CD14-positive monocyte (primary cell): ENCODE measurements around the gene ENTPD2. TPM values are rescaled to one million over a fixed set of nuclear protein-coding genes. Genes with fewer than 3 reads are reported as not detected.

Source experiments
- DNase-seq, 3 donors: peaks; one replicate each; pipeline ENCODE4 v3.0.0-alpha.2; 2011 to 2022
- H2AFZ ChIP-seq: 2 replicates; pipeline ENCODE4 v1.6.0; 2012; ENCODE audit warnings: mild to moderate bottlenecking, low read depth, low read length, inconsistent platforms; ENCODE audit not compliant: insufficient read depth, poor library complexity, severe bottlenecking
- H3K27ac ChIP-seq, 2 donors: 1 replicate in 1 of 2; 2 replicates in 1 of 2; pipeline ENCODE4 v1.5.1; 2012 to 2013; ENCODE audit warnings: low read length in 2 of 2, control low read depth in 1 of 2, inconsistent platforms in 1 of 2, low read depth in 1 of 2, mild to moderate bottlenecking in 1 of 2
- H3K27me3 ChIP-seq, 2 donors: one replicate each; pipeline versions ENCODE4 v1.6.0 to v1.6.1; 2011 to 2013; ENCODE audit warnings: low read length in 2 of 2; ENCODE audit not compliant: control insufficient read depth in 2 of 2, insufficient read depth in 2 of 2
- H3K36me3 ChIP-seq, 2 donors: replicated peaks in 1 of 2; 1 replicate in 1 of 2; 2 replicates in 1 of 2; pipeline versions ENCODE4 v1.5.1 to v1.6.1; 2012 to 2013; ENCODE audit warnings: low read length in 2 of 2, control low read depth in 1 of 2, inconsistent platforms in 1 of 2, mild to moderate bottlenecking in 1 of 2; ENCODE audit not compliant: insufficient read depth in 2 of 2, control insufficient read depth in 1 of 2
- H3K4me1 ChIP-seq, 2 donors: 1 replicate in 1 of 2; 2 replicates in 1 of 2; pipeline versions ENCODE4 v1.5.1 to v1.6.1; 2012 to 2013; ENCODE audit warnings: low read length in 2 of 2, control low read depth in 1 of 2, inconsistent platforms in 1 of 2, mild to moderate bottlenecking in 1 of 2, moderate library complexity in 1 of 2; ENCODE audit not compliant: insufficient read depth in 2 of 2, control insufficient read depth in 1 of 2
- H3K4me2 ChIP-seq: replicated peaks from 2 replicates; pipeline ENCODE3; 2012; ENCODE audit warnings: low read length, moderate library complexity, mild to moderate bottlenecking; ENCODE audit not compliant: poor library complexity, severe bottlenecking; ENCODE audit errors: extremely low read depth
- H3K4me3 ChIP-seq, 3 experiments: fragments of 200-600 bp in 1 of 3; sonication (generic) in 1 of 3; replicated peaks in 1 of 3; 1 replicate in 2 of 3; 2 replicates in 1 of 3; pipeline ENCODE4 v1.5.1; 2011 to 2013; ENCODE audit warnings: low read length in 3 of 3, mild to moderate bottlenecking in 3 of 3, control low read depth in 2 of 3, low read depth in 2 of 3, inconsistent platforms in 1 of 3, moderate library complexity in 1 of 3
- H3K79me2 ChIP-seq: 2 replicates; pipeline ENCODE4 v1.6.0; 2012; ENCODE audit warnings: mild to moderate bottlenecking, control low read depth, inconsistent platforms, low read length, moderate library complexity; ENCODE audit not compliant: insufficient read depth
- H3K9ac ChIP-seq: 2 replicates; pipeline ENCODE4 v1.6.0; 2017; ENCODE audit warnings: low read length, mild to moderate bottlenecking; ENCODE audit not compliant: insufficient read depth, poor library complexity, severe bottlenecking
- H3K9me3 ChIP-seq, 2 donors: replicated peaks in 1 of 2; 1 replicate in 1 of 2; 2 replicates in 1 of 2; pipeline versions ENCODE4 v1.5.1 to v1.6.1; 2012 to 2013; ENCODE audit warnings: low read length in 2 of 2, control low read depth in 1 of 2; ENCODE audit not compliant: control insufficient read depth in 1 of 2, insufficient read depth in 1 of 2
- H4K20me1 ChIP-seq: 2 replicates; pipeline ENCODE4 v1.6.0; 2012; ENCODE audit warnings: mild to moderate bottlenecking, low read length, control low read depth, moderate library complexity; ENCODE audit not compliant: insufficient read depth
- H3K27ac Mint-ChIP-seq, 7 donors: one replicate each; pipeline ENCODE4 v1.8.0; 2020; ENCODE audit warnings: mild to moderate bottlenecking in 7 of 7, mixed read lengths in 7 of 7, moderate library complexity in 6 of 7, inconsistent platforms in 2 of 7
- H3K27me3 Mint-ChIP-seq, 3 donors: one replicate each; pipeline ENCODE4 v1.8.0; 2021 to 2022; ENCODE audit warnings: low read depth in 3 of 3, mild to moderate bottlenecking in 3 of 3, mixed read lengths in 3 of 3, moderate library complexity in 3 of 3, inconsistent platforms in 1 of 3
- H3K36me3 Mint-ChIP-seq, 2 donors: one replicate each; pipeline ENCODE4 v1.8.0; 2020; ENCODE audit warnings: mixed read lengths in 2 of 2, inconsistent platforms in 1 of 2, mild to moderate bottlenecking in 1 of 2
- H3K4me1 Mint-ChIP-seq: one replicate; pipeline ENCODE4 v1.8.0; 2020; ENCODE audit warnings: mild to moderate bottlenecking, mixed read lengths
- H3K4me3 Mint-ChIP-seq, 2 donors: one replicate each; pipeline ENCODE4 v1.8.0; 2020; ENCODE audit warnings: mild to moderate bottlenecking in 2 of 2, mixed read lengths in 2 of 2, moderate library complexity in 1 of 2
- H3K9me3 Mint-ChIP-seq, 7 donors: one replicate each; pipeline ENCODE4 v1.8.0; 2020 to 2022; ENCODE audit warnings: mixed read lengths in 7 of 7, mild to moderate bottlenecking in 6 of 7, moderate library complexity in 6 of 7, inconsistent platforms in 2 of 7
- WGBS: methylation state at CpG from one replicate; pipeline ENCODE4 v1.1.5; 2013; ENCODE audit warnings: missing lambda C conversion rate; ENCODE audit not compliant: insufficient coverage; 5-methylcytosine and 5-hydroxymethylcytosine counted together
- intact Hi-C, 2 donors: fragments of 100-400 bp; cut with micrococcal nuclease; formaldehyde crosslinking; loops; one replicate each; pipeline versions ENCODE4 v1.15.0 to v1.15.1; 2023
- polyA plus RNA-seq, 3 donors: library from polyadenylated mRNA; depleted of rRNA in 1 of 3; unstranded in 2 of 3; stranded (reverse) in 1 of 3; fragments of 300-500 nt in 2 of 3; fragments of >200 nt in 1 of 3; fragmentation: Illumina TruSeq in 2 of 3; gene quantifications; 1 replicate in 2 of 3; 2 replicates in 1 of 3; pipeline ENCODE4 v1.2.3, GENCODE V29; 2012 to 2021
- TF ChIP-seq, protein P1 (sequence below): fragments of 200-600 bp; IDR thresholded peaks from one replicate; pipeline ENCODE4 v1.8.0; 2022; ENCODE audit warnings: antibody characterized with exemption, mild to moderate bottlenecking

The ENTPD2 gene
- polyA plus RNA-seq, 3 donors: not detected

GRCh38 chr9:137067860-137068538, 14.1 kb upstream of the ENTPD2 start:
- Mint-ChIP-seq H3K4me3 (peak overlapping the region in 1 of 2 donors; percentile 27), H3K27ac (peak overlapping the region in 2 of 7 donors; percentile 71 to 85), H3K36me3 (peaks cover 6 to 18% of the 10 kb centered on the region in 2 donors), H3K9me3 (peaks cover 0 to 2% (median 0%) of the 10 kb centered on the region in 7 donors), H3K27me3 (peaks cover 0 to 3% (median 0%) of the 10 kb centered on the region in 3 donors), H3K4me1 (peaks cover 41% of the 10 kb centered on the region)
- intact Hi-C loops: loop anchor here (5.0 to 10.0 kb wide), 2 partner anchors 36 to 283 kb away; partner anchors contain the start of gene FUT7 (in 1 of the 2)
- peaks cover 0 to 5% of the 10 kb centered on the region in 2 donors for H3K36me3 ChIP-seq
- WGBS: 81% methylated on average over 9 of the region's 12 CpGs
- peaks cover 0 to 5% of the 10 kb centered on the region in 2 donors for H3K27me3 ChIP-seq
- H3K4me3 ChIP-seq: no peak overlapping the region
- no peak overlapping the region for H3K9ac ChIP-seq
- no peak overlapping the region for H2AFZ ChIP-seq
- TF ChIP-seq, protein P1, sequence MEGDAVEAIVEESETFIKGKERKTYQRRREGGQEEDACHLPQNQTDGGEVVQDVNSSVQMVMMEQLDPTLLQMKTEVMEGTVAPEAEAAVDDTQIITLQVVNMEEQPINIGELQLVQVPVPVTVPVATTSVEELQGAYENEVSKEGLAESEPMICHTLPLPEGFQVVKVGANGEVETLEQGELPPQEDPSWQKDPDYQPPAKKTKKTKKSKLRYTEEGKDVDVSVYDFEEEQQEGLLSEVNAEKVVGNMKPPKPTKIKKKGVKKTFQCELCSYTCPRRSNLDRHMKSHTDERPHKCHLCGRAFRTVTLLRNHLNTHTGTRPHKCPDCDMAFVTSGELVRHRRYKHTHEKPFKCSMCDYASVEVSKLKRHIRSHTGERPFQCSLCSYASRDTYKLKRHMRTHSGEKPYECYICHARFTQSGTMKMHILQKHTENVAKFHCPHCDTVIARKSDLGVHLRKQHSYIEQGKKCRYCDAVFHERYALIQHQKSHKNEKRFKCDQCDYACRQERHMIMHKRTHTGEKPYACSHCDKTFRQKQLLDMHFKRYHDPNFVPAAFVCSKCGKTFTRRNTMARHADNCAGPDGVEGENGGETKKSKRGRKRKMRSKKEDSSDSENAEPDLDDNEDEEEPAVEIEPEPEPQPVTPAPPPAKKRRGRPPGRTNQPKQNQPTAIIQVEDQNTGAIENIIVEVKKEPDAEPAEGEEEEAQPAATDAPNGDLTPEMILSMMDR: peak; percentile 93
- no peak overlapping the region for H3K4me2 ChIP-seq
- H3K27ac ChIP-seq: no peak overlapping the region
- H3K79me2 ChIP-seq: peaks cover 6% of the 10 kb centered on the region
- peak; percentile 71 to 85 (median 82) for DNase-seq
- H3K4me1 ChIP-seq: peaks cover 41 to 48% of the 10 kb centered on the region in 2 donors
- no peaks in the 10 kb centered on the region for H4K20me1 ChIP-seq
- H3K9me3 ChIP-seq: no peaks in the 10 kb centered on the region

- Histone ChIP-seq H3K27me3 (peaks cover 0 to 5% of the 10 kb centered on the region in 2 donors), H3K4me2 (no peak overlapping the region), H3K4me3 (no peak overlapping the region), H2AFZ (no peak overlapping the region), H3K9me3 (no peaks in the 10 kb centered on the region), H3K4me1 (peaks cover 30 to 39% of the 10 kb centered on the region in 2 donors), H3K36me3 (peaks cover 0 to 5% of the 10 kb centered on the region in 2 donors), H3K9ac (no peak overlapping the region), H3K27ac (no peak overlapping the region), H3K79me2 (peaks cover 6% of the 10 kb centered on the region), H4K20me1 (no peaks in the 10 kb centered on the region)
- Mint-ChIP-seq H3K4me1 (peaks cover 28% of the 10 kb centered on the region), H3K4me3 (no peak overlapping the region), H3K27ac (no peak overlapping the region), H3K36me3 (peaks cover 6 to 18% of the 10 kb centered on the region in 2 donors), H3K27me3 (peaks cover 5 to 11% (median 6%) of the 10 kb centered on the region in 3 donors), H3K9me3 (no peaks in the 10 kb centered on the region)
- no peak for DNase-seq
- intact Hi-C loops: loop anchor here (5.0 to 10.0 kb wide), 2 partner anchors 34 to 281 kb away; partner anchors contain the start of gene FUT7 (in 1 of the 2)
- WGBS: 94% methylated on average over 21 of the region's 26 CpGs
- TF ChIP-seq, protein P1: no peak
Observed at GRCh38 chr9:137066096-137066861, 12.4 kb upstream of the ENTPD2 start.
